Fibroblast of lung (primary cell): Measurements from ENCODE around the gene SLC7A4.

Experiments used
- CTCF ChIP-seq, 2 donors: IDR thresholded peaks in 1 of 2; conservative IDR thresholded peaks in 1 of 2; 1 replicate in 1 of 2; 2 replicates in 1 of 2; pipeline ENCODE4 v1.5.1; 2011 to 2012; ENCODE audit warnings: low read length in 2 of 2, control low read depth in 1 of 2, inconsistent platforms in 1 of 2, low read depth in 1 of 2, mild to moderate bottlenecking in 1 of 2
- EZH2 ChIP-seq: IDR thresholded peaks from 2 replicates; pipeline ENCODE4 v1.5.1; 2012; ENCODE audit warnings: low read length, control low read depth, mild to moderate bottlenecking; ENCODE audit errors: missing control alignments

- no peak for TF ChIP-seq CTCF (conservative IDR thresholded peaks at IDR 0.05 in 1 of 2, IDR thresholded peaks at IDR 0.05 in 1 of 2; ENCODE audit: low read depth in 1 of 2, low read length in 2 of 2)
- TF ChIP-seq EZH2: no peak
Measured at GRCh38 chr22:21043860-21044535, 11.6 kb upstream of the SLC7A4 start.
